NCI-H226 (cell line): ENCODE data around the gene PLD1.

Experiments
- DNase-seq: peaks from one replicate; pipeline ENCODE4 v3.0.0-alpha.2; 2015

Gene PLD1

DNA sequence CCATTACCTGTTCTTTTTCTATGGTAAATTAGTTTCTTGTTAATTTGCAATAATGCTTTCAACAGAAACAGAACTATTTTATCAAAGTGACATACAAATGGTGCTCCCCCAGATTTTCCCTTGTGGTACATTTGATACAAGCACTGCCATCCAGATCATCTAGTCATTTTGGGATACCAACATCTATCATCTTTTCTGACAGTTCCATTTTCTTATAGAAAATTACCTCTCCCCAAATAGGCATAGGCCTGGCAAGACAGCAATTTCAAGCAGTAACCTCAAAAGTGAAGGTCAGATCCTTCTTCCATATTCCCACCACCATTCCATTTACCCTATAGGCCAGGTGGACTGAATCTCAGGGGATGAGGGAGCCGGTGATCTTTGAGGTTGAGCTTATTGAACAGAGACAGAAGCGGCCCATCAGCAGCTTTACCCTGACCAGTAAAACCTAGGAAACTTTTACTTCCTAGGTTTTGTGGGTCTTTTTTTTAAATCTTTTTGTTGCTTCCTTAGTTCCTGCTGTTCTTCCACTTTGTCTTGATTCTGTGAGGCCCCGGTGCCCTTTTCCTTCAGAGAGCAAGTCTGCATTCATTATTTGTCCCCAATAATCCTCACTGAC, 3.1 kb upstream of the PLD1 start:
- DNase-seq = no peak

DNA sequence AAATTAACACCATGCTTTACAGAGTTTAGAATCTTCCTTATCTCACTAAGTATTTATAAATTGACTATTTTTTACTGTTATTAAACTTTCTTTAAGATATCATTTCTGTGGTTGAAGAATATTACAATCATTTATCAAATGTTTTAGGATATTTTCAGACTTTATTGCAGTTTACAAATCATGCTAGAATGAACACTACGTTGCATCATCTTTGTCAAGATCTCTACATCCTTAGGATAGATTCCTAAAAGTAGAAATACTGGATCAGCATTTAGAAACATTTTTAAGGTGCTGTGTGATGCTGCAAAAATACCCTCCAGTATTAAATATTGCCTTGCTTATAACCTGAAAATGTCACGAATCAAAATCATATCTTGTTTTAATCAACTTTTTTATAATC, 2.5 kb upstream of the PLD1 start:
- no peak for DNase-seq

DNA sequence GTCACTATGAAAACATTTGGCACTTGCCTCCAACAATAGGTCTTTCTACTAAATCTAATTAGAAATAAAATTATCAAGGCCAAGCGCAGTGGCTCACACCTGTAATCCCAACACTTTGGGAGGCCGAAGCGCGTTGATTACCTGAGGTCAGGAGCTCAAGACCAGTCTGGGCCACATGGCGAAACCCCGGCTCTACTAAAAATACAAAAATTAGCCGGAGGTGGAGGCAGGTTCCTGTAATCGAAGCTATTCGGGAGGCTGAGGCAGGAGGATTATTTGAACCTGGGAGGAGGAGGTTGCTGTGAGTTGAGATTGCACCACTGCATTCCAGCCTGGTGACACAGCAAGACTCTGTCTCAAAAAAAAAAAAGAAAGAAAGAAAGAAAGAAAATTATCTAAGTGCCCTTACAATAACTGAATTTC, 1.6 kb upstream of the PLD1 start:
- DNase-seq = peak; percentile 61

DNA sequence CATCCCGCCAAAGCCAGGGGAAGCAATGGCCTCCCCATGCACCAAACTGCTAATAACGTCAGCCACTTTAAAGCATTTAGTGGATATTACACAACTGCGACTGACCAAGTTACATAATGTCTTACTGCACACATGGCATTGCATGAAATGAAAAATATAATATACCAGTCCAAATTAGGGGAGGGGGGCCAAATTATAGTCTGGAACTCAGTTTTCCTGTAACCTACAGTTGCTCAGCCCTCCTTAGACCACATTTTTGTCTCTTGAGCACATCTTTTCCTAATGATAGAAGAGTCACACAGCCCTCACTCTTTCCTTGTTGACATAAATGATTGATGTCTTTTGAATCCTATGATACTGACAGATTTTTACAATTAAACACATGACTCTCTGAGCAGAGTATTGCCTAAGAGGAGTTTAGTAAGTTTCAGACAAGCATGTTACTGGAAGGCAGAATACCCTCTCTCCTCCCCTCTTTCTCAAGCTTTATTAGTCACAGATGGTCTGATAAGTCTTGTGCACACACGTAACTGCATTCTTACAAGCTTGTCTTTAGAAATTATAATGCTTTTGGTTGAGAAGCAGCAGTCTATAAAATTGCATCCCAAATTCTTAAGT, 1.1 kb upstream of the PLD1 start:
- DNase-seq = peak; percentile 95

DNA sequence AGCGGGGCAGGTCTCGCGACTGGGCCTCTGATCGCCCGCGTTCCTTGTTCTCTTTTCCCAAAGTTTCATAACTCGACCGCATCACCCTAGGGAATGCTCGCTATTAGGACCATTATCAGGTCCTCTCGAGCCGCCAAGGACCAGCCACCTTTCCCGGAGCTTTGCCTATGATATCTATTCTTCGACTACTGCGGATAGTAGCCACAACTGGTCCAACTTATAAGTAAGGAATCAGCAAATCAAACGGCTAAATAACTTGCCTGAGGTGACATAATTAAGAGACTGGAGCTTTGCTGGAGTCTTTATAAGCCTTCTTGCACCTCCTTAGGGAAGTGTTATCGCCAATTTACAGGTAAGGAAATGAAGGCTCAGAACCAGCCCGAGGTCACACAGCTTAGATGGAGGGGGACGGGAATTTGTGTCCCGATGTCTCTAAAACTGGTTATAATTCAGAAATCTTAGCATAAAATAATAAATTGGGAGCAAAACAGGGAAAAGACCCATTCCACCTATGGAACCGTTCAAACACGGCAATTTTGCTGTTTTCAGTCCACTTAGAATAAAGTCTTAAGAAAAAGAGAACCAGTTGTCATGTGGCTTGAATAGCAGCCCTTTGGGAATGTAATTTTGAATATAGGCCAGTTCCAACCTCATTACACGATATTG, 479 bp upstream of the PLD1 start:
- DNase-seq = no peak

DNA sequence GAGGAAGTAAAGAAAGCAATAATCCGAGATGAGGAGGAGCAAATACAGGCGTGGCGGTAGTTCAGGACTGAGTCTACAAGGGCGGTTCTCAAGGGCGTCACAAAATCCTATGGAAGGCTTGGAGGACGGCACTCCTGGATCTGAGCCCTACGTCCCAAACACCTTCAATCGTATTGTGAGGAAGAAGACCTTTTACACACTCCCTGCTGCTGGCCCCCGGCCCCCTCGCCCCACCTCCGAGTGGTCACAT, 747 bp downstream of the PLD1 start:
- DNase-seq = peak; percentile 62

DNA sequence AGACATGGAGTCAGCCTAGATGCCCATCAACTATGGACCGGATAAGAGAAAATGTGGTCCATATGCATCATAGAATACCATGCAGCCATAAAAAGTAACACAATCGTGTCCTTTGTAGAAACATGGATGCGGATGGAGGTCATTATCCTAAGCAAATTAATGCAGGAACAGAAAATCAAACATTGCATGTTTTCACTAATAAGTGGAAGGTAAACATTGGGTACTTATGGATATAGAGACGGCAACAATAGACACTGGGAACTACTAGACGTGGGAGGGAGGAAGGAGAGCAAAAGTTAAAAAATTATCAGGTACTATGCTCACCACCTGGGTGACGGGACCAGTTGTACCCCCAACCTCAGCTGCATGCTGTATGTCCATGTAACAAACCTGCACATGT, 2.5 kb downstream of the PLD1 start:
- DNase-seq = no peak

DNA sequence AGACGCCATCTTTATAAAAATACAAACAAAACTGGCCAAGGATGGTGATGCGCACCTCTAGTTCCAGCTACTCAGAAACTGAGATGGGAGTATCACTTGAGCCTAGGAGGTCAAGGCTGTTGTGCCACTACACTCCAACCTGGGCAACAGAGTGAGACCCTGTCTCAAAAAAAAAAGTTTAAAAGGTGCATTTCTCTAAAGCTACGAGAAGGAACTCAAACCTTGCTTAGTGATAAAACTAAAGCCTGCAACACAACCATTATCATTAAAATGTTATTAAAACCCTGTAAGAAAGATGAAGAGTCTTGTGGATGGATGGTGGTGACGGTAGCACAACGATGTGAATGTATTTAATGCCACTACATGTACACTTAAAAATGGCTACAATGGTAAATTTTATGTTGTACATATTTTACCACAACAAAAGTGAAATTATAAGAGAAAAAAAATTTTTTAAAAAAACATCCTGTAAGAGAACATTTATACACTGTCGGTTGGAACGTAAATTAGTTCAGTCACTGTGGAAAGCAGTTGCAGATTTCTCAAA, 3.1 kb downstream of the PLD1 start:
- no peak for DNase-seq

DNA sequence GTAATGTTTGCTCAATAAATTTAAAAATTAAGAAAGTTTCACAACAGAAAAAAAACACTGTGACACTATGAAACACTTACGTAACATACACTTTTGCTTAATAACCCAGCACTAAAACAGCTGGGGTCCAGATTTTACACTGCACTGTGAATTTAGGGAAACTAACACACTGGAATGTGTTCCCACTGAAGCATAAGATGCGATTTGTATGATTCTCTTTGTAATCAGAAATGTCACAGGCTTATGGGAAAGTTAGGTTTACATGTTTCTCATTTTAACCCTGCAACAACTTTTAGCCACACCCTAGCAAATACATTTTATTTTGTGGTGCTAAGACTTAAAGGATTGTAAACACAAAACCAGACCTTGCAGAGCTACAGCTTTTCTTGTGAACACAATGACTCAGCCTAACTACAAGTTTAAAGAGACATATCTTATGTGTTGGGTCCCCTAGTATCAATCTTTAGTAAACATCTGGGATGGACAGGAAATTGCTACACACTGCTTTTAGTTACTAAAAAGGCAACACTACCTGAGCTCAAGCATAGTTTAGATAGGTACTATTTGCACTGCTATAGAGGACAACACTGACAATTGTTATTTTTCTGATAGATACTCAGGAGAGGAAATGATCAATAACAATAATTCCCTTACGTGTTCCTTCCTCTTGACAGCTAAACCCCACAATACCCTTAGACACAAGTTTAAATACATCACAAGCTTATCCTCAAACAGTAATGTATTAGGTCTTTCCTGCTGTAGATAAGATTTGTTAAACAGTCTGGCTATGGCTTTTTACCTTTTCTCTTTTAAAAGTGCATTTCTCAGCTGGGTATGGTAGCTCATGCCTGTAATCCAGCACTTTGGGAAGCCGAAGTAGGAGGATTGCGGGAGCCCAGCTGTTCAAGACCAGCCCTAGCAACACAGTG, 3.8 kb downstream of the PLD1 start:
- DNase-seq = peak; percentile 36

DNA sequence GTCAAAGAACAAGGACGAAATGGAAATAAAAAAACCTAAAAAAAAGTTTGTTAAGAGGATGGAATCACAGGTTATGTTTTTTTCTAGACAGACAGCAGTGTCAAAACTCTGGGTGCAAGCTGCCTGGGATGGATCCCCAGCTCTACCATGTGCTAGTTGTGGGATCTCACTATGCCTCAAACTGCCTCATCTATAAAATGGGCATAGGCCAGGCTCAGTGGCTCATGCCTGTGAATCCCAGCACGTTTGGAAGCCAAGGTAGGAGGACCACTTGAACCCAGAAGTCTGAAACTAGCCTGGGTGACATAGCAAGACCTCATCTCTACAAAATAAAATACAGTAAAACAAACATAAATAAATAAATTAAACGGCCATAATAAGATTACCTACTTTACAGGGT, 4.6 kb downstream of the PLD1 start:
- no peak for DNase-seq

DNA sequence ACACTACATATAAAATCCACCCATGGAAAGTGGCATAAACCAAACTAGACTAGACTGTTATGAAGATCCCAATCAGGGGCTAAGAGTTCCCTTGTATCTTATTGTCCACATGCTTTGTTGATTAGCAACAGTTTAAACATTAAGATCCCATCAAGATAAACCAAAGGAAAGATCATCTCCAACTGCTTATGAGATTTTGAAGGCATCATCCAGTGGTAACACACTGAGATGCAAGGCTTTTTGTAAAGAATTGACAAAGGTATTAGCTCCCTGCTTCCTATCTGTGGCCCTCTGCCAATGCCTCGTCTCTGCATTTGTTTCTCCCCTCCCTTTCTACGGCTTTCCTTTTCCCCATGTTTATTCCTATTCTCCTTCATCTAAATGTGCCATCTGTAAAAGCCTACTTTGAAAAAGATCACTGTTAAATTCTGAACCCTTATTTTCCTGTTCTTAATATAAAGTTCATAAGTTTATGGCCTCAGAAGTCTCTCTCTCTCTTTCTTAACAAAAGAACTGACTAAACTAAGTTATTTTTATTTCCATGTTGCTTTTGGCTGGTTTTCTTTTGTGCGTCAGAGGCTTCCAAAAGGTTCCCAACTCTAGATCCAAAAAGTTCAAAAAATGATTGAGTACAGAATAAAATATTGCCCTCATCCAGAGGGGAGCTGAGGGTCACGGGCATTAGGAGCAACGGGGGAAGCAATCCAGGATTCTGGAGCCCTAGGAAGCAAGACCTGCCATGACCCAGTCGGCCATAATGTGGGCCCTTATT, 5.5 kb downstream of the PLD1 start:
- no peak for DNase-seq

DNA sequence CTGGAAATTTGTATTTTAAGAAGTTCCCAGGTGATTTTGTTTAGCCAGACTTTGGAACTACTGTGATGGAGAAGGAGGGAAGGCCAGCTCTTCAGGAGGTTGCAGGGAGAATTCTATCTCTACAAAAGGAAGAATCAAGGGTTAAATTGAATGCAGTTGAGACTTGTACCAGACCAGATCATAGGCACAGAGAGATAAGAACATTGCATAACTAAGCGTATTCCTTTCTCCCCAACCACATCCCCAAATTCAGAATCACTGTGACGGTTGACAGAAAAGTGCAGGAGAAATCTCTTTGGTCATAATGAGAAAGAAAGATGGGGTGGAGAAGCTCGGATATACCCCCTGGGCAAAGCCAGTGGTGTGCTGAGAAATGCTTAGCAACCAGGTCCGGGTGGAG, 7.2 kb downstream of the PLD1 start:
- no peak for DNase-seq

DNA sequence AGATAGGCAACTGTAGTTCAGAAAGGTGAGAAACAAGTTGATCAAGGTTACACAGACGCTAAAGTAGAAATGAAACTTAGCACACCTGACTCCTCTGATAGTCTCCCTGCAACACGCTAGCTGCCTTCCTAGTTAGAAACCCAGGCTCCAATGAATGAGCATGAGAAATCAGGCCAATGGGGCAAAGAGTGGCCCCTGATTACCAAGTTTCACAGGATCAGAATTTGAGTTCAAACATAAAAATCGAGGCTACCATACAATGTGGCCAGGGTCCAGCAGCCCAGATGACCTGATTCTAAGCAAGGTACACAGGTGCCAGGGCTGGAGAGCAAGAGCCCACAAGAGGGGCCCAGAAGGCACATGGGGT, 7.7 kb downstream of the PLD1 start:
- no peak for DNase-seq

DNA sequence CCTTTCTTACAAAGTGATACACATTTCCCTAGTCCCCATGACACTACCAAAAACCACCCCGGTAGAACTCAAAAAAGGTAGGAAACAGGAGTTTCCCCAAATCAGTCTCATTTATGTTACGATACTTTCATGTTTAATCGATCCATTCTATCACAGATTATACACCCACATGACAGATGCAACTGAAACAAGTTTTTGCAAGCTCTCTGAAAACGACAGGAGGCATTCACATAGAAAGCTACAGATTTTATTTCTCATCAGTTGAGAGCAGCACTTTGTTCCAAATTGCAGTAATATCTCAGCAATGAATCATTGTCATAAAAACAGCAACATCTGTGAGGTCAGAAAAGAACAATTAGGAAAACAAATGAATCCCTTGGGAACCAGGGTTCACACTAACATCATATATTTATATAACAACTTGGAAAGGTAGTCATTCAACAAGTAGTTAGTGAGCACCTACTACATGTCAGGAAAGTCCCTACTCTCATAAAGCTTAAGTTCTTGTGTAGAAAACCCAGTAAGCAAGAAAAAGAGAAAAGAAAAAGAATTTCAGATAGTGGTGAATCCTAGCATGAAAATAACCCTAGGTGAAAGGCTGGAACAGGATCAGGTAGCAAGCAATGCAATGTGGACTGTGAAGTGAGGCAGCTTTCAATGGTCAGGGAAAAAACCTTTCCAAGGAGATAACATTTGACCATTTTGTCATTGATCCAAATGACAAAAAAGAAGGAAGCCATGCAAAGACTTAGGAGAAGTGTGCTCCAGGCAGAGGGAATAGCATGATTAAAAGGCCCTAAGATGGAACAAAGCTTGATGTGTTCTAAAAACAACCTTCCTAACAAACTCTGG, 8.3 kb downstream of the PLD1 start:
- DNase-seq = peak; percentile 60

DNA sequence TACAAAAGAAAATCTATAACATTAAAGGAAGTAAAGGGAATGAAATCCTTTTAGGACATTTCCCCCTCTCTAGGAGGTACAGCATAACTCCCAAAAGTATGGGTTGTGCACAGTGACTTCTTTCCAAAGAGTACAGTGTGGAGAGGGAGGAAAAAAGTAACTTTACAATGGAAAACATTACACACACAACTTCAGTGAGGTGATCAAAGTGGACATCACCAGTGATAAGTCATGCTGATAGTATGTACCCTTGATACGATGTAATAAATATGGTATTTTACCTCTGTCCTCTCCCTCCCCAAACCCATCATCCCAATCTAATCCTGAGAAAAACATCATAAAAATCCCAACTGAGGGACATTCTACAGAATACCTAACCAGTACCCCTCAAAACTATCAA, 10.8 kb downstream of the PLD1 start:
- no peak for DNase-seq

DNA sequence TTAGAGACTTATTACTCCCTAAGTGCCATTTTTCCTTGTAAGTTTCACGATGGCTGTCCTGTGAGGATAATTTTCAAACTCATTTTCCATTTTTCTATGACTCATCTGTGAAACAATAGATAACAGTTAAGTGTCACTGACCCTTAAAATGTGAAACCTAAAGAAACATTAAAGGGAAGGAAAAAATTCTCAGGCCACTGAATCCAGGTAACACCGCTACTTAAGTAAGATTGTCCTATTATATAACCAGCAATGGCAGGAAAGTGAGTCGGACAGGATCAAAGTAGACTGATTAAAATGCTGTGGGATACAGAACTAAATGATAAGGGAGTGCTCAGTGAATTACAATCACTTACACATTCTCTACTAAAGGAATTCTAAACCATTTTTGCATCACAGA, 12.4 kb downstream of the PLD1 start:
- DNase-seq = no peak

DNA sequence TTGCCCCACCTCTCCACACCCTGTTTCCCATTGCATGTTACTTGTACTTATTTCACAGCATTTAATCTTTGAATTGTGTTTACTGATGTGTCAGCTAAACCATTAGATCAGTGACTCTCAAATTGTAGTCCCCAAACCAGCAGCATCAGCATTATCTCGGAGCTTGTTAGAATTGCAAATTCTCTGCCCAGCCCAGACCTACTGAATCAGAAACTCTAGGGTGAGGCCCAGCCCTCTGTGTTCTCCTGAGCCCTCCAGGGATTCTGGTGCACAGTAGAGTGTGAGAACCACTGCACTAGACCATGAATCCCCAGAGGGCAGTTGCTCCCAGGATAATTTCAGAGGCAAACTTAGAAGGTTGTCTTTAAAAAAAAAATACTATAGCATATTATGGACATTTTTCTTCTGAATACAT, 13.0 kb downstream of the PLD1 start:
- no peak for DNase-seq

DNA sequence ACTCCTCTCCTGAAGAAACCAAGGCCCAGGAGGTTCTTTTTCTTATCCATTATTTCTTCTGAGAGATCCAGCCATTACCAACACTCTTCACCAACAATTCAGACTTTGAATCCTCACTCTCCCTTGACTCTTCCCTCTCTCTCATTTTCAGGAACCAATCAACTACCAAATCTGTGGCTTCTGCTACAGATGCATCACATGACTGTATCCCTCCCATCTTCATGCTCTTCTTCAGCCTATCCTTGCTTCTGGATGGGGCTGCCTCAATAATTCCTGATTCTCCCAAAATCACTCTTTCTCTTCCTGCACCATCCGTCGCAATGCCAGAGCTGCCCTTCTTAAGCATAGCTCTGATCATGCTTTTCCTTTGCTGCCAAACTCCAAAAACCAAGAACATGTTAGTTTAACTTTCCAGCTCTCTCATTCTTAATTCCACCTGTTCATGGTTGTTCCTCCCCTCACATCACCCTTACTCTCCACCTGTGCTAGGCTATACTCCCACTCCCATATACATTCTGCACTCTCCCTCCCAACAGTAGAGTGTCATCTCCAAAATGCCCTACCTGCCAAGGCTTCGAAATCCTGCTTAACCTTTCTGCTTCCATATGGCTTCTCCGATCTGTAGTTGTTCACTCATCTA, 13.5 kb downstream of the PLD1 start:
- no peak for DNase-seq

DNA sequence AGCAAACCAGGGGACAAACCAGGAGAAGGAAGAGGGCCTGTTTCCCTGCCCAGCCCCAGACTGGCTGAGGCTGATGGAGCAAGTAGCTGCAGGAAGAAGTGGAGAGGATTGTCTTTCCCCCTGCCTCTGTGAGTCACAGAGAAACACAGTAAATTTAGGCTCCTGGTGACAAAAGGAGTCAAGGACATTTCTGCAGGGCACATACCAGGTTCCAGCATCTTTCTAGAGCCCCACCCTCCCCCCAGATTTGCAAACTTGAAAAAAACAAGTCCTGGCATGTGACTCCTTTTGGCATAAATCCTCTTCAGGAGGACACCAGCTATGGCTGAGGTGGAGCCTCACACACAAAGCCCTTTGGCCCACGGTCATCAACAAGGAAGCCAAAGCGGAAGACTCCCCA, 17.8 kb downstream of the PLD1 start:
- DNase-seq = no peak

DNA sequence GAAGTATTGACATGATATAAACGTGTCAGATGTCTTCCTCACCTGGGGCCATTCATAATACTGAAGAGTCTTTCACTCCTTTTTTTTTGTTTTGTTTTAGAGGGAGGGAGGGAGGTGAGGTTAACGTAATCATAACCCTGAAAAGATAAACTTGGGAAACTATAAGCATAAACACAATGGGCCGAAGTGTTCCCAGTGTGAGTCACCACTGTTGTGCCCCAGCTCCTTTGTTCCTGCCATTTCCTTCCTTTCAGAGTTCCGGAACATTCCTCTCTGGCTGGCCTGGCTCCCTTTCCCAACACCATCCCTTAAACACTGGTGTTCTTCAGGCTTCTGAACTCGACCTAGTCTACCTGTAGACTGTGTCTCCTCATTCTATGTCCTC, 18.6 kb downstream of the PLD1 start:
- no peak for DNase-seq
